SKM-1 treated with dmso at 0.1 percent for 144 hours (cell line): ENCODE measurements around the gene VPS45.

Source experiments
- DNase-seq: peaks from one replicate; lab custom pipeline; 2025; ENCODE audit not compliant: unreplicated experiment; lab: John Stamatoyannopoulos, UW

Gene VPS45

GRCh38 chr1:150186789-150187559 lies 119.4 kb downstream of the VPS45 start:
- DNase-seq, result peak; percentile 88

GRCh38 chr1:150187560-150187931 lies 120.0 kb downstream of the VPS45 start:
- no peak for DNase-seq

- no peak for DNase-seq
These were observed 124.4 kb downstream of the VPS45 start for GRCh38 chr1:150192012-150192411.

- no peak for DNase-seq
These were observed 126.9 kb downstream of the VPS45 start for GRCh38 chr1:150194381-150195031.
